CD4-positive, alpha-beta T cell treated with Interferon alpha-2 for 1 hour (primary cell): Measurements from ENCODE around the gene TNFRSF1B.

Experiments
- DNase-seq, 2 donors: peaks; one replicate each; pipeline ENCODE4 v3.0.0-alpha.2; 2020 to 2022

TNFRSF1B gene

DNA sequence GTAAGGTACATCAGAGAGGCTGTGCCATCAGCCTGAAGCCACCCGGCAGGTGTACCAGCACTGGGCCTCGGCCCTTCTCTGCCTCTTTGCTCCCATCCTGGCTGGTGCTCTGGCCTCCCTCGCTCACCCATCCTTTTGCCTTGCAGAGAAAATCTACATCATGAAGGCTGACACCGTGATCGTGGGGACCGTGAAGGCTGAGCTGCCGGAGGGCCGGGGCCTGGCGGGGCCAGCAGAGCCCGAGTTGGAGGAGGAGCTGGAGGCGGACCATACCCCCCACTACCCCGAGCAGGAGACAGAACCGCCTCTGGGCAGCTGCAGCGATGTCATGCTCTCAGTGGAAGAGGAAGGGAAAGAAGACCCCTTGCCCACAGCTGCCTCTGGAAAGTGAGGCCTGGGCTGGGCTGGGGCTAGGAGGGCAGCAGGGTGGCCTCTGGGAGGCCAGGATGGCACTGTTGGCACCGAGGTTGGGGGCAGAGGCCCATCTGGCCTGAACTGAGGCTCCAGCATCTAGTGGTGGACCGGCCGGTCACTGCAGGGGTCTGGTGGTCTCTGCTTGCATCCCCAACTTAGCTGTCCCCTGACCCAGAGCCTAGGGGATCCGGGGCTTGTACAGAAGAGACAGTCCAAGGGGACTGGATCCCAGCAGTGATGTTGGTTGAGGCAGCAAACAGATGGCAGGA, 24.5 kb upstream of the TNFRSF1B start:
- no peak for DNase-seq

DNA sequence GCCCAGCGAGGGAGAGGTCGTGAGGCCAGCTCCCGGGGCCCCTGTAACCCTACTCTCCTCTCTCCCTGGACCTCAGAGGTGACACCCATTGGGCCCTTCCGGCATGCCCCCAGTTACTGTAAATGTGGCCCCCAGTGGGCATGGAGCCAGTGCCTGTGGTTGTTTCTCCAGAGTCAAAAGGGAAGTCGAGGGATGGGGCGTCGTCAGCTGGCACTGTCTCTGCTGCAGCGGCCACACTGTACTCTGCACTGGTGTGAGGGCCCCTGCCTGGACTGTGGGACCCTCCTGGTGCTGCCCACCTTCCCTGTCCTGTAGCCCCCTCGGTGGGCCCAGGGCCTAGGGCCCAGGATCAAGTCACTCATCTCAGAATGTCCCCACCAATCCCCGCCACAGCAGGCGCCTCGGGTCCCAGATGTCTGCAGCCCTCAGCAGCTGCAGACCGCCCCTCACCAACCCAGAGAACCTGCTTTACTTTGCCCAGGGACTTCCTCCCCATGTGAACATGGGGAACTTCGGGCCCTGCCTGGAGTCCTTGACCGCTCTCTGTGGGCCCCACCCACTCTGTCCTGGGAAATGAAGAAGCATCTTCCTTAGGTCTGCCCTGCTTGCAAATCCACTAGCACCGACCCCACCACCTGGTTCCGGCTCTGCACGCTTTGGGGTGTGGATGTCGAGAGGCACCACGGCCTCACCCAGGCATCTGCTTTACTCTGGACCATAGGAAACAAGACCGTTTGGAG, 23.7 kb upstream of the TNFRSF1B start:
- peak in 1 of 2 donors; percentile 37 for DNase-seq

- DNase-seq = peak; percentile 38 to 76
These were observed 23.1 kb upstream of the TNFRSF1B start for GRCh38 chr1:12143631-12144155.

GRCh38 chr1:12144236-12144635, 22.6 kb upstream of the TNFRSF1B start:
- DNase-seq = no peak

DNA sequence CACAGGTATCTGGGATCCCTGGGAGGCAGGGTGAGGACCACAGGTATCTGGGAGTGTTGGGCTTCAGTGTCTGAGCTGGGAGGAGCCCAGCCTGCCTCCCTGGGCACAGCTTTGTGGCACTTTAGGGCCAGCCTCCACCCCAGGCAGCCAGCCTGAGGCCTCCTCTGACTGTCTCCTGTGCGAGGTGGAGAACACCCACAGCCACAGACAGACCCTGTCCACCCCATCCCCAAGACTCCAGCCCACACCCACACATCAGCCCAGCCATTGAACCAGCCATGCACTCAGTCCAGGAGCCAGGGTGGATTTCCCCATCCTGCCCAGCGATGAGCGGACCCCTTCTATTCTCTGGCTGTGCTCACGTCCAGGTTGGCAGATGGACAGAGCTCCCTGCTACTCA, 21.8 kb upstream of the TNFRSF1B start:
- no peak for DNase-seq

DNA sequence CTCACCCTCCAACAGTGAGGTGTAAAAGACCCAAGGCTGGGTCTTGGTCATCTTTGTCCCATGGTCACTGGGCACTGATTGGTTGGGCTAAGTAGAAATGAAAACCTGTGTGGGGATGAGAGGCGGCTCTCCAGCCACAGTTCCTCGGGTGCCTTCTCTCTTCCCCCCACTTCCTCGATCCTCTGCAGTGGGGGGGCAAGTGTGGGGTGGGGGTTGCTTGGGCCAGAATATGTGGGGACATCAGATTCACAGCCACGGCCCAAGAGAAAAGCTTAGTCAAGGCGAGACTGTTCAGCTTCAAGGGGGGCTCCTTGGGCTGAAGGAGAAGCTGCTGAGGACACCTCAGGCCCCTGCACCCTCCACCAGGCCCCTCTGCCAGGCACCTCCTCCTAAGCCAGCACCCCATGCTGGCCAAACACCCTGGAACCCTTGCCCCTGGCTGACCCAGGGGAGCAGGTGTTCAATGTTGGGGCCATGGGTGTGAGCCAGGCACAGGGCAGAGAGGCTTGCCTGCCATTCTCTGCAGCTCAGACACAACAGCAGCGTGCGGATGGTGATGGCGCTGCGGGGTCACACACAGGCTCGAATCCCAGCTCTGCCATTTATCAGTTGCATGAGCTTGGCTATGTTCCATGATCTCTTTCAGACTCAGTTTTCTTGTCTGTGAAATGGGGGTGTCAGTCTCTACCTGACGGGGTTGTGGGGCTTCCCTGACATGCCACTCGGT, 21.0 kb upstream of the TNFRSF1B start:
- DNase-seq = no peak

- DNase-seq = no peak
These were observed 20.3 kb upstream of the TNFRSF1B start for GRCh38 chr1:12146343-12147112.

- DNase-seq = no peak
These were observed 19.5 kb upstream of the TNFRSF1B start for GRCh38 chr1:12147201-12147701.

GRCh38 chr1:12148160-12148957, 18.4 kb upstream of the TNFRSF1B start:
- peak in 1 of 2 donors; percentile 48 for DNase-seq

- no peak for DNase-seq
These were observed 17.6 kb upstream of the TNFRSF1B start for GRCh38 chr1:12148958-12149790.

- DNase-seq = no peak
These were observed 17.0 kb upstream of the TNFRSF1B start for GRCh38 chr1:12149791-12150175.

- peak; percentile 37 to 62 for DNase-seq
These were observed 16.2 kb upstream of the TNFRSF1B start for GRCh38 chr1:12150456-12151200.

DNA sequence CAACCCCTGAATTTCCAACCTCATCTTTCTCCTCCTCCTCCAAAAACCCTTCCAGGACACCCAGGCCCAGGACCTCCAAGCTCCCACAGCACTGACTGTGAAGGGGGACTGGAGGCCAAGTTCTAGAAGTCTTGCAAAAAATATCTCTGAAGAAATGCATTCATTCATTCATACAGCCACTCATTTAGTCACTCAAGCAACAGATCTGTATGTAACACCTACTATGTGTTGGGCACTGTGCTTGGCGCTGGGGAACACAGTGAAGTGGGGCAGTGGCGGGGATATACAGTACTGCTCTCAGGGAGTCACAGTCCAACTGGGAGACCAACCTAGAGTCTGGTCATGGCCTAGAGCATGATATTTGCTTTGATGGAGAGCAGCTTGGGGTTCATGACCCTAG, 15.3 kb upstream of the TNFRSF1B start:
- DNase-seq = no peak

- DNase-seq = peak in 1 of 2 donors; percentile 63
These were observed 14.5 kb upstream of the TNFRSF1B start for GRCh38 chr1:12152113-12152891.

DNA sequence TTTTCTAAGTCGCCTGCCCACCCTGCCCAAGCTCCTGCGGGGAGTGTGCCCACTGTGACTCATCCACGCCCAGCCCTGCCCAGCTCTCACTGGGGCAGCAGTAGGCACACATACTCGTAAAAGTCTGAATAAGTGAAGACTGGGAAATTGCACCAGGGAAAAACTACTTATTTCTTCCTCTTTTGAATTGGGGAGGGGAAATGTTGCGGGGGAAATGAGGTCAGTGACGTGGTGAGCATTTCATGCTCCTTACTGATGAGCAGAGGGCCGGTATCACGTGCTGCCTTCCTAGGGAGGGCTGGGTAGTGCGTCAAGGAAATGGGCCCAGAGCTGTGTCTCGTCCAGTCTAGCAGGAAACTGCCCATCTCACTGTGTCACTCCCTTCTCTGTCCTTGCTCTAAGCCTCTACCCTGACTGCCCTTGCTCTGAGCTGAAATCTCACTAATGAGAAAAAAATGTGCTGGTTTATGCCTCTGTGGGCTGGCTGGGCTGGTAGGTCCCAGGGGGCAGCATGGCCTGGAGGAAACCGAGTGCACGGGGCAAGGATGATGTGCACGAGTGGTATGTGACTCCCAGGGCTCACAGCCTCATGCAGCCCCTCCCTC, 13.5 kb upstream of the TNFRSF1B start:
- peak; percentile 70 to 85 for DNase-seq

GRCh38 chr1:12155328-12155727, 11.5 kb upstream of the TNFRSF1B start:
- DNase-seq = no peak

GRCh38 chr1:12157366-12158231, 9.2 kb upstream of the TNFRSF1B start:
- DNase-seq = peak; percentile 55 to 78
